Breast epithelium (tissue), 3 donors: Measurements from ENCODE around the gene FGF5.

ENCODE experiments used
- CTCF ChIP-seq, 3 donors: fragments of 450-650 bp; IDR thresholded peaks; one replicate each; pipeline ENCODE4 v1.5.1; 2016 to 2017; ENCODE audit warnings: antibody characterized with exemption in 3 of 3, mild to moderate bottlenecking in 3 of 3, moderate library complexity in 3 of 3
- POLR2A ChIP-seq: fragments of 450-650 bp; IDR thresholded peaks from one replicate; pipeline ENCODE4 v1.6.1; 2016; ENCODE audit warnings: antibody characterized with exemption, mild to moderate bottlenecking, moderate library complexity
- POLR2AphosphoS5 ChIP-seq, 3 donors: sonication (generic); formaldehyde crosslinking; IDR thresholded peaks; one replicate each; pipeline ENCODE4 v1.6.1; 2017; ENCODE audit warnings: antibody characterized with exemption in 3 of 3

GRCh38 chr4:80231180-80231579 is 35.3 kb upstream of the FGF5 start:
- TF ChIP-seq POLR2A (no peak), CTCF (IDR thresholded peaks at IDR 0.05) (no peak), POLR2AphosphoS5 (IDR thresholded peaks at IDR 0.05) (no peak)
